Measurements from ENCODE around the gene TBL2.
"Not testable (repeated sequence)": the region's sequence is repeated elsewhere in the genome, so short reads cannot be mapped to it uniquely, and the experiment has no call there.

The TBL2 gene

GRCh38 chr7:73606801-73607691 is 28.7 kb upstream of the TBL2 start:
- DNase-seq = no peak

GRCh38 chr7:73605601-73606220 is 27.3 kb upstream of the TBL2 start:
- no peak for DNase-seq

- DNase-seq = no peak
Measured at GRCh38 chr7:73602721-73603651, 24.6 kb upstream of the TBL2 start.

- no peak for DNase-seq
Measured at GRCh38 chr7:73599916-73600315, 21.5 kb upstream of the TBL2 start.

GRCh38 chr7:73599151-73599882 is 20.9 kb upstream of the TBL2 start:
- DNase-seq = no peak

- no peak for DNase-seq
Measured at GRCh38 chr7:73597978-73598782, 19.8 kb upstream of the TBL2 start.

GRCh38 chr7:73596191-73597065 is 18.0 kb upstream of the TBL2 start:
- DNase-seq = no peak

GRCh38 chr7:73595358-73595757 is 17.0 kb upstream of the TBL2 start:
- no peak for DNase-seq

- no peak for DNase-seq
Measured at GRCh38 chr7:73593207-73594045, 15.0 kb upstream of the TBL2 start.

GRCh38 chr7:73586911-73587310 is 8.5 kb upstream of the TBL2 start:
- no peak for DNase-seq

- DNase-seq = no peak
Measured at GRCh38 chr7:73585196-73585595, 6.8 kb upstream of the TBL2 start.

GRCh38 chr7:73582664-73583202 is 4.4 kb upstream of the TBL2 start:
- no peak for DNase-seq

- DNase-seq = not testable (repeated sequence)
Measured at GRCh38 chr7:73581006-73581405, 2.6 kb upstream of the TBL2 start.

GRCh38 chr7:73577627-73578341 is 595 bp downstream of the TBL2 start:
- DNase-seq = no peak

- no peak for DNase-seq
Measured at GRCh38 chr7:73573791-73574190, 4.6 kb downstream of the TBL2 start.

- DNase-seq = no peak
Measured at GRCh38 chr7:73573276-73573675, 5.1 kb downstream of the TBL2 start.

- no peak for DNase-seq
Measured at GRCh38 chr7:73572767-73573186, 5.6 kb downstream of the TBL2 start.

GRCh38 chr7:73570977-73571376 is 7.4 kb downstream of the TBL2 start:
- no peak for DNase-seq

GRCh38 chr7:73570521-73570920 is 7.9 kb downstream of the TBL2 start:
- DNase-seq = no peak
